Measurements from ENCODE around the gene MSL1. TPM values are rescaled to one million over a fixed set of nuclear protein-coding genes. Genes with fewer than 3 reads are reported as not detected.

The MSL1 gene
- total and polyA plus RNA-seq, 2 of the 13 experiments (the other 11 are each of a cell fraction or from before 2014, with no cell fraction given): 63.8 to 88.5 TPM

GRCh38 chr17:40075201-40075941 lies 46.4 kb upstream of the MSL1 start (continued):
- peak; percentile 73; the same call in 1 of the 2 replicates for TF ChIP-seq NR2F6 (IDR thresholded peaks at IDR 0.05)
- peak; percentile 65 for TF ChIP-seq NR2F6 (CRISPR knock-in tag; IDR thresholded peaks at IDR 0.05)
- TF ChIP-seq, protein P1, sequence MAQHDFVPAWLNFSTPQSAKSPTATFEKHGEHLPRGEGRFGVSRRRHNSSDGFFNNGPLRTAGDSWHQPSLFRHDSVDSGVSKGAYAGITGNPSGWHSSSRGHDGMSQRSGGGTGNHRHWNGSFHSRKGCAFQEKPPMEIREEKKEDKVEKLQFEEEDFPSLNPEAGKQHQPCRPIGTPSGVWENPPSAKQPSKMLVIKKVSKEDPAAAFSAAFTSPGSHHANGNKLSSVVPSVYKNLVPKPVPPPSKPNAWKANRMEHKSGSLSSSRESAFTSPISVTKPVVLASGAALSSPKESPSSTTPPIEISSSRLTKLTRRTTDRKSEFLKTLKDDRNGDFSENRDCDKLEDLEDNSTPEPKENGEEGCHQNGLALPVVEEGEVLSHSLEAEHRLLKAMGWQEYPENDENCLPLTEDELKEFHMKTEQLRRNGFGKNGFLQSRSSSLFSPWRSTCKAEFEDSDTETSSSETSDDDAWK (CRISPR knock-in tag; IDR thresholded peaks at IDR 0.05): no peak
- peak; percentile 13; the same call in 1 of the 2 replicates for TF ChIP-seq ZNF839 (CRISPR knock-in tag; IDR thresholded peaks at IDR 0.05; ENCODE audit: borderline replicate concordance)
- TF ChIP-seq, protein P2, sequence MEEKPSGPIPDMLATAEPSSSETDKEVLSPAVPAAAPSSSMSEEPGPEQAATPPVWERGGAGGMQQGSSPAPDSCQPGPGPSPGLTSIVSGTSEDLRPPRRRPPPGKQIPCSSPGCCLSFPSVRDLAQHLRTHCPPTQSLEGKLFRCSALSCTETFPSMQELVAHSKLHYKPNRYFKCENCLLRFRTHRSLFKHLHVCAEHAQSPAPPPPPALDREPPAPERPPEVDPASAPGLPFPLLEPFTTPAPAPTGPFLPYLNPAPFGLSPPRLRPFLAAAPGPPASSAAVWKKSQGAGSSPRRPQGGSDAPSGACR (CRISPR knock-in tag; IDR thresholded peaks at IDR 0.05): peak; percentile 60
- TF ChIP-seq NR3C1 (CRISPR knock-in tag; IDR thresholded peaks at IDR 0.05): no peak
- TF ChIP-seq KDM2A (CRISPR knock-in tag; IDR thresholded peaks at IDR 0.05; ENCODE audit: borderline replicate concordance, low read depth): peak; percentile 39; the same call in 1 of the 2 replicates
- TF ChIP-seq NAIF1 (CRISPR knock-in tag; IDR thresholded peaks at IDR 0.05; ENCODE audit: borderline replicate concordance): no peak
- TF ChIP-seq STAT6 (CRISPR knock-in tag; IDR thresholded peaks at IDR 0.05; ENCODE audit: borderline replicate concordance): no peak
- TF ChIP-seq MBNL3 (CRISPR knock-in tag; conservative IDR thresholded peaks at IDR 0.05): no peak
- no peak for TF ChIP-seq SUZ12 (IDR thresholded peaks at IDR 0.05; ENCODE audit: low read depth, low read length)
- TF ChIP-seq ZNF850 (CRISPR knock-in tag; conservative IDR thresholded peaks at IDR 0.05): no peak
- TF ChIP-seq, protein P3, sequence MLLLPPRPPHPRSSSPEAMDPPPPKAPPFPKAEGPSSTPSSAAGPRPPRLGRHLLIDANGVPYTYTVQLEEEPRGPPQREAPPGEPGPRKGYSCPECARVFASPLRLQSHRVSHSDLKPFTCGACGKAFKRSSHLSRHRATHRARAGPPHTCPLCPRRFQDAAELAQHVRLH (CRISPR knock-in tag; IDR thresholded peaks at IDR 0.05; ENCODE audit: borderline replicate concordance, low read depth): 0 out of 2 replicates have a peak, but pooled peaks have one; percentile 85
- TF ChIP-seq CEBPG (CRISPR knock-in tag; IDR thresholded peaks at IDR 0.05): 0 out of 2 replicates have a peak, but pooled peaks have one; percentile 1
- TF ChIP-seq NKX3-1 (CRISPR knock-in tag; IDR thresholded peaks at IDR 0.05): no peak
- TF ChIP-seq, protein P4, sequence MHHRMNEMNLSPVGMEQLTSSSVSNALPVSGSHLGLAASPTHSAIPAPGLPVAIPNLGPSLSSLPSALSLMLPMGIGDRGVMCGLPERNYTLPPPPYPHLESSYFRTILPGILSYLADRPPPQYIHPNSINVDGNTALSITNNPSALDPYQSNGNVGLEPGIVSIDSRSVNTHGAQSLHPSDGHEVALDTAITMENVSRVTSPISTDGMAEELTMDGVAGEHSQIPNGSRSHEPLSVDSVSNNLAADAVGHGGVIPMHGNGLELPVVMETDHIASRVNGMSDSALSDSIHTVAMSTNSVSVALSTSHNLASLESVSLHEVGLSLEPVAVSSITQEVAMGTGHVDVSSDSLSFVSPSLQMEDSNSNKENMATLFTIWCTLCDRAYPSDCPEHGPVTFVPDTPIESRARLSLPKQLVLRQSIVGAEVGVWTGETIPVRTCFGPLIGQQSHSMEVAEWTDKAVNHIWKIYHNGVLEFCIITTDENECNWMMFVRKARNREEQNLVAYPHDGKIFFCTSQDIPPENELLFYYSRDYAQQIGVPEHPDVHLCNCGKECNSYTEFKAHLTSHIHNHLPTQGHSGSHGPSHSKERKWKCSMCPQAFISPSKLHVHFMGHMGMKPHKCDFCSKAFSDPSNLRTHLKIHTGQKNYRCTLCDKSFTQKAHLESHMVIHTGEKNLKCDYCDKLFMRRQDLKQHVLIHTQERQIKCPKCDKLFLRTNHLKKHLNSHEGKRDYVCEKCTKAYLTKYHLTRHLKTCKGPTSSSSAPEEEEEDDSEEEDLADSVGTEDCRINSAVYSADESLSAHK (CRISPR knock-in tag; IDR thresholded peaks at IDR 0.05; ENCODE audit: borderline replicate concordance): no peak
- TF ChIP-seq, protein P5, sequence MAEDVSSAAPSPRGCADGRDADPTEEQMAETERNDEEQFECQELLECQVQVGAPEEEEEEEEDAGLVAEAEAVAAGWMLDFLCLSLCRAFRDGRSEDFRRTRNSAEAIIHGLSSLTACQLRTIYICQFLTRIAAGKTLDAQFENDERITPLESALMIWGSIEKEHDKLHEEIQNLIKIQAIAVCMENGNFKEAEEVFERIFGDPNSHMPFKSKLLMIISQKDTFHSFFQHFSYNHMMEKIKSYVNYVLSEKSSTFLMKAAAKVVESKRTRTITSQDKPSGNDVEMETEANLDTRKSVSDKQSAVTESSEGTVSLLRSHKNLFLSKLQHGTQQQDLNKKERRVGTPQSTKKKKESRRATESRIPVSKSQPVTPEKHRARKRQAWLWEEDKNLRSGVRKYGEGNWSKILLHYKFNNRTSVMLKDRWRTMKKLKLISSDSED (CRISPR knock-in tag; IDR thresholded peaks at IDR 0.05): no peak
- TF ChIP-seq, protein P6, sequence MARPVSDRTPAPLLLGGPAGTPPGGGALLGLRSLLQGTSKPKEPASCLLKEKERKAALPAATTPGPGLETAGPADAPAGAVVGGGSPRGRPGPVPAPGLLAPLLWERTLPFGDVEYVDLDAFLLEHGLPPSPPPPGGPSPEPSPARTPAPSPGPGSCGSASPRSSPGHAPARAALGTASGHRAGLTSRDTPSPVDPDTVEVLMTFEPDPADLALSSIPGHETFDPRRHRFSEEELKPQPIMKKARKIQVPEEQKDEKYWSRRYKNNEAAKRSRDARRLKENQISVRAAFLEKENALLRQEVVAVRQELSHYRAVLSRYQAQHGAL (CRISPR knock-in tag; IDR thresholded peaks at IDR 0.05; ENCODE audit: not compliant biosample characterization): no peak
- TF ChIP-seq PCBP1 (IDR thresholded peaks at IDR 0.05; ENCODE audit: borderline replicate concordance, low read depth, low read length): no peak; the same call in 1 of the 2 replicates
